Gastrocnemius medialis (tissue), 4 donors: ENCODE measurements around the gene CYP51A1. TPM values are rescaled to one million over a fixed set of nuclear protein-coding genes. Genes with fewer than 3 reads are reported as not detected.
"Not testable (repeated sequence)": the region's sequence is repeated elsewhere in the genome, so short reads cannot be mapped to it uniquely, and the experiment has no call there.

ENCODE experiments used
- ATAC-seq, 2 donors: fragments of 150-250 bp; one replicate each; pipeline ENCODE4 v1.9.1; 2016
- DNase-seq, 2 donors: peaks; one replicate each; pipeline ENCODE4 v3.0.0-alpha.2; 2019
- H3K27ac ChIP-seq, 4 donors: fragments of 200-600 bp; sonication (generic); 1 replicate in 1 of 4; 2 replicates in 3 of 4; pipeline ENCODE4 v1.5.1; 2016 to 2018; ENCODE audit warnings: mild to moderate bottlenecking in 2 of 4, moderate library complexity in 1 of 4
- H3K27me3 ChIP-seq, 3 donors: fragments of 200-600 bp; sonication (generic) in 2 of 3; 1 replicate in 1 of 3; 2 replicates in 2 of 3; pipeline versions ENCODE4 v1.5.1 to v1.6.0; 2016 to 2019; ENCODE audit warnings: mild to moderate bottlenecking in 1 of 3, moderate library complexity in 1 of 3
- H3K36me3 ChIP-seq, 2 donors: fragments of 200-600 bp; sonication (generic) in 1 of 2; one replicate each; pipeline ENCODE4 v1.5.1; 2017 to 2018
- H3K4me1 ChIP-seq, 2 donors: fragments of 200-600 bp; sonication (generic) in 1 of 2; one replicate each; pipeline ENCODE4 v1.5.1; 2016 to 2017; ENCODE audit warnings: mild to moderate bottlenecking in 2 of 2
- H3K4me3 ChIP-seq, 4 donors: fragments of 200-600 bp; sonication (generic) in 3 of 4; 1 replicate in 1 of 4; 2 replicates in 3 of 4; pipeline ENCODE4 v1.5.1; 2016 to 2019; ENCODE audit warnings: mild to moderate bottlenecking in 2 of 4
- H3K9me3 ChIP-seq, 3 donors: fragments of 200-600 bp; sonication (generic) in 2 of 3; 1 replicate in 1 of 3; 2 replicates in 2 of 3; pipeline ENCODE4 v1.5.1; 2016 to 2019
- CTCF ChIP-seq, 5 experiments: fragments of 450-650 bp in 3 of 5; fragments of 200-600 bp in 2 of 5; sonication (generic) in 2 of 5; IDR thresholded peaks in 4 of 5; conservative IDR thresholded peaks in 1 of 5; 1 replicate in 4 of 5; 2 replicates in 1 of 5; pipeline ENCODE4 v1.5.1; 2016 to 2019; ENCODE audit warnings: antibody characterized with exemption in 5 of 5, mild to moderate bottlenecking in 3 of 5, moderate library complexity in 3 of 5
- POLR2A ChIP-seq, 2 donors: fragments of 450-650 bp; IDR thresholded peaks; one replicate each; pipeline ENCODE4 v1.6.1; 2017; ENCODE audit warnings: antibody characterized with exemption in 2 of 2, mild to moderate bottlenecking in 2 of 2, moderate library complexity in 2 of 2
- in situ Hi-C, 4 donors: fragments of 200-750 bp; cut with MboI; loops; one replicate each; pipeline versions ENCODE4 v1.15.0 to v1.8.0; 2017; ENCODE audit warnings: low sequenced_read_pairs in 4 of 4
- intact Hi-C: fragments of 100-400 bp; cut with DNase I; formaldehyde crosslinking; loops from one replicate; pipeline ENCODE4 v1.15.1; 2023; ENCODE audit warnings: low total_unique reads
- total RNA-seq, 4 donors: library from RNA; depleted of rRNA; stranded (reverse); fragments of >200 nt; gene quantifications; one replicate each; pipeline versions ENCODE4 v1.1.0 to v1.2.3, GENCODE V29; 2016

Gene CYP51A1
- total RNA-seq, result 10 to 100 TPM in 2 of 4 donors, 1 to 10 TPM in 2; 4.7 to 13.3 (median 9.7) TPM

- intact Hi-C loops, result loop anchor here (1.0 to 2.0 kb wide), 2 partner anchors 44 to 394 kb away; partner anchors contain the start of genes LRRD1, PEX1 and RBM48
- no peak for TF ChIP-seq CTCF (IDR thresholded peaks at IDR 0.05 in 4 of 5, conservative IDR thresholded peaks at IDR 0.05 in 1 of 5)
- TF ChIP-seq POLR2A (IDR thresholded peaks at IDR 0.05), result peak; percentile 71 to 74
Observed at GRCh38 chr7:92134271-92135051, at the start of gene CYP51A1. Gene CYP51A1 (minus strand): TSS chr7:92134477. CDS start chr7:92134364, 113 bp downstream.

GRCh38 chr7:92178928-92179924, 44.9 kb upstream of the CYP51A1 start, which contains the start of gene LRRD1:
Gene LRRD1 (minus strand): TSS chr7:92179142. CDS start chr7:92165202, 13,940 bp downstream.
- DNase-seq (peak; percentile 47 to 77), ATAC-seq (peak; percentile 94 to 99)
- Histone ChIP-seq H3K4me1 (no peaks in the 10 kb centered on the region), H3K27me3 (no peaks in the 10 kb centered on the region), H3K9me3 (no peaks in the 10 kb centered on the region), H3K36me3 (no peaks in the 10 kb centered on the region), H3K4me3 (peak within 1 kb of the TSS; percentile 59 to 69 (median 62)), H3K27ac (peak within 1 kb of the TSS; percentile 52 to 76 (median 61))
- intact Hi-C loops, result loop anchor here (2.0 kb wide), 3 partner anchors 44 to 268 kb away; partner anchors contain the start of genes ANKIB1, CYP51A1, GATAD1 and KRIT1
- in situ Hi-C loops, result no loop called here
- TF ChIP-seq POLR2A (IDR thresholded peaks at IDR 0.05) (no peak), CTCF (IDR thresholded peaks at IDR 0.05 in 4 of 5, conservative IDR thresholded peaks at IDR 0.05 in 1 of 5) (peak; percentile 77 to 99 (median 86))

More at GRCh38 chr7:92134271-92135051, at the start of gene CYP51A1:
- peak; percentile 78 to 86 for DNase-seq
- ATAC-seq, result peak; percentile 93
- in situ Hi-C loops, result no loop called here
- Histone ChIP-seq H3K27ac (peak within 1 kb of the TSS; percentile 78 to 92 (median 89)), H3K36me3 (no peaks in the 10 kb centered on the region), H3K27me3 (no peaks in the 10 kb centered on the region), H3K9me3 (no peaks in the 10 kb centered on the region), H3K4me1 (peaks cover 5 to 8% of the 10 kb centered on the region in 2 donors), H3K4me3 (peak within 1 kb of the TSS; percentile 71 to 92 (median 90))

- no peak for TF ChIP-seq POLR2A (IDR thresholded peaks at IDR 0.05)
- no peak for ATAC-seq
Observed at GRCh38 chr7:92177362-92177761, 43.1 kb upstream of the CYP51A1 start.

GRCh38 chr7:92169529-92169928, 35.3 kb upstream of the CYP51A1 start:
- H3K27ac ChIP-seq, H3K4me3 ChIP-seq, DNase-seq, H3K36me3 ChIP-seq, in situ Hi-C loops, intact Hi-C loops, H3K9me3 ChIP-seq, ATAC-seq, H3K27me3 ChIP-seq, H3K4me1 ChIP-seq: not testable (repeated sequence)

More at GRCh38 chr7:92177362-92177761, 43.1 kb upstream of the CYP51A1 start:
- DNase-seq, result no peak
- Histone ChIP-seq H3K27me3 (no peaks in the 10 kb centered on the region), H3K36me3 (no peaks in the 10 kb centered on the region), H3K9me3 (no peaks in the 10 kb centered on the region), H3K4me1 (no peaks in the 10 kb centered on the region), H3K27ac (no peak overlapping the region), H3K4me3 (no peak overlapping the region)
- in situ Hi-C loops, result no loop called here
- intact Hi-C loops, result no loop called here

GRCh38 chr7:92161271-92161670, 27.0 kb upstream of the CYP51A1 start:
- intact Hi-C loops (no loop called here), in situ Hi-C loops (no loop called here)
- no peak for DNase-seq
- Histone ChIP-seq H3K27me3 (no peaks in the 10 kb centered on the region), H3K36me3 (no peaks in the 10 kb centered on the region), H3K9me3 (no peaks in the 10 kb centered on the region), H3K4me3 (no peak overlapping the region), H3K4me1 (no peaks in the 10 kb centered on the region), H3K27ac (no peak overlapping the region)
- no peak for ATAC-seq
- TF ChIP-seq POLR2A (IDR thresholded peaks at IDR 0.05), result no peak
- TF ChIP-seq CTCF (IDR thresholded peaks at IDR 0.05 in 4 of 5, conservative IDR thresholded peaks at IDR 0.05 in 1 of 5), result no peak
